GM20431 (cell line): Measurements from ENCODE around the gene COPG2.
"Not testable (repeated sequence)": the region's sequence is repeated elsewhere in the genome, so short reads cannot be mapped to it uniquely, and the experiment has no call there.

Experiments
- in situ Hi-C: fragments of 300-500 bp; cut with MseI, MboI; formaldehyde crosslinking; loops from one replicate; pipeline ENCODE4 v1.15.0; 2020; ENCODE audit warnings: low sequenced_read_pairs; ENCODE audit not compliant: unreplicated experiment

Gene COPG2

GRCh38 chr7:130512038-130512437, 156.5 kb downstream of the COPG2 start:
- in situ Hi-C loops = not testable (repeated sequence)

GRCh38 chr7:130506358-130506757, 162.2 kb downstream of the COPG2 start:
- in situ Hi-C loops = no loop called here

- in situ Hi-C loops = no loop called here
Observed at GRCh38 chr7:130505753-130506152, 162.8 kb downstream of the COPG2 start.

- in situ Hi-C loops = no loop called here
Observed at GRCh38 chr7:130500910-130501309, 167.6 kb downstream of the COPG2 start.

- in situ Hi-C loops = no loop called here
Observed at GRCh38 chr7:130500463-130500862, 168.1 kb downstream of the COPG2 start.

- in situ Hi-C loops = no loop called here
Observed at GRCh38 chr7:130494431-130494858, 174.1 kb downstream of the COPG2 start.

DNA sequence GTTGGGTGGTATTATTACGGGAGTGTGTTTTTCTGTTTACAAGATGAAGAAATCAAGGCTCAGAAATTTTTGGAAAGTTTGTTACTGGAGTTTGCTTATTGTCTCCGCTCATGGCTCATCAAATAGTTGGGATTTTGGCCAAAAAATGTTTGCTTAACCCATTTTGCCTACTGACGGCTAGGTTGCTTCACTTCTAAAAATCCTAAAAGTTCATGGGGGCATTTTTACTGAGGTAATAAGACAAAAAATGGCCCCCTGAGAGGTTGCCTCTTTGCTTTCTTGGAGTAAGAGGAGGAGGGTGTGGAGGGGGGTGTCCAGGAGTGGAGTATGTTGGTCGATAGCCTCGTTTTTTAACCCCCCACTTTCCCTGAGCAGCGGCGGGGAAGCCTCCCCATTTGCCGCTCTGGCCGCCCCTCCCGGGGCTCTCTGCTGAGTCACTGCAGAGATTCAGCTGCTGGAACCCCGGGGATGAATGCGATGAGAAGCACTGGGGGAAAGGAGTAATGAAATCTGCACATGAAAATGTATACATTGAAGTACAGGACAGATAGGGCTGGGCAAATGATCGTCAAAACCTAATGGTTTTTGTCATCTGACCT, 175.2 kb downstream of the COPG2 start:
- in situ Hi-C loops = no loop called here

DNA sequence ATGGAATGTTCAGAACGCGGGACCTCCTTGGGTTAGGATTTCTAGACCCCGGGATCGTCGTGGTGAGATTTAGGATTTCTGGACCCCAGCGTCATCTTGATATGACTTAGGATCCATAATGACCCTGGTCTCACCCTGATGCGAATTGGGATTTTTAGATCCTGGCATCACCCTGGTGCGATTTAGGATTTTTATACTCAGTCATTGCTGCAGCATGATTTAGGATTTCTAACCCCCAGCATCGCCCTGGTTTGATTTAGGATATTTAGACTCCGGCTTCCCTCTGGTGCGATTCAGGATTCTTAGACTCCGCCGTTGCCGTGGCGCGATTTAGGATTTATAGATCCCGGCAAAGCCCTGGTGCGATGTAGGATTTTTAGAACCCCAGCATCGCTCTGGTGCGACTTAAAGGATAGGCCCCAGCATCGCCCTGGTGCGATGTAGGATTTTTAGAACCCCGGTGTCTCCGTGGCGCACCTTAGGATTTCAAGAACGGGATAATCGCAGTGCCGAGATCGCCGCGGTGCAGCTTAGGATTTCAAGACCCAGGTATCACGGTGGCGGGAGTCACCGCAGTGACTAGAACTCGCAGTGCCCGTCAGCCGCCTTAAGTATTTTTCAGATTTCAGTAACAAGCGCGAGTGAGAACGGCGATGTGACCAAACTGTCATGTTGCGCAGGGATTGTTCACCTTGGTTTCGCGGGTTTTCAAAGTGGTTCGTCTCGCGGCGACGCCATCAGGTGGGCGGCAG, 175.8 kb downstream of the COPG2 start:
- in situ Hi-C loops = no loop called here

DNA sequence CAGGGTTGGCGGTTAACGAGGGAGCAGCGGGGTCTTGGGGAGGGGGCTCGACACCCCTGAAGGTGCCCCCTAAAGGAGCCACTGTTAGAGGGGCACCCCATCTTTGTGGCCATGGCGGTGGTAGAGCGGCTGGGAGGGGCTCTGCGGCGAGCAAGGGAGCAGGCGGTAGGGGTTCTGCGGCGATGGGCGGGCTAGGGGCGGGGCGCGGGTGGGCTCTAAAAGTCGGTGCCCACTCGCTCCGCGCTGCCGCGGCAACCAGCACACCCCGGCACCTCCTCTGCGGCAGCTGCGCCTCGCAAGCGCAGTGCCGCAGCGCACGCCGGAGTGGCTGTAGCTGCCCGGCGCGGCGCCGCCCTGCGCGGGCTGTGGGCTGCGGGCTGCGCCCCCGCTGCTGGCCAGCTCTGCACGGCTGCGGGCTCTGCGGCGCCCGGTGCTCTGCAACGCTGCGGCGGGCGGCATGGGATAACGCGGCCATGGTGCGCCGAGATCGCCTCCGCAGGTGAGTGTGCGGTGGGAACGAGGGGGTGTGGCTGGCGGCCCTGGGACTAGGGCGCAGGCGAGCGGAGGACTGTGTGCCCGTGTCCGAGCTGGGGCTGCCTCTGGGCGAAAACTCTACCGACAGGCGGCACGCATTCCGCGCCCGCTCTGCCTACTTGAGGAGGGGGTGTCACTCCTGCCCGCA, 176.6 kb downstream of the COPG2 start, which contains the start of gene MEST:
Gene MEST, plus strand, starts transcription at position 245 of the 682 bp plus-strand sequence. Its CDS starts 229 bp downstream, at position 474.
- in situ Hi-C loops = no loop called here

- in situ Hi-C loops = no loop called here
Observed at GRCh38 chr7:130490888-130491804, 177.4 kb downstream of the COPG2 start.

- in situ Hi-C loops = no loop called here
Observed at GRCh38 chr7:130490311-130490791, 178.2 kb downstream of the COPG2 start.

DNA sequence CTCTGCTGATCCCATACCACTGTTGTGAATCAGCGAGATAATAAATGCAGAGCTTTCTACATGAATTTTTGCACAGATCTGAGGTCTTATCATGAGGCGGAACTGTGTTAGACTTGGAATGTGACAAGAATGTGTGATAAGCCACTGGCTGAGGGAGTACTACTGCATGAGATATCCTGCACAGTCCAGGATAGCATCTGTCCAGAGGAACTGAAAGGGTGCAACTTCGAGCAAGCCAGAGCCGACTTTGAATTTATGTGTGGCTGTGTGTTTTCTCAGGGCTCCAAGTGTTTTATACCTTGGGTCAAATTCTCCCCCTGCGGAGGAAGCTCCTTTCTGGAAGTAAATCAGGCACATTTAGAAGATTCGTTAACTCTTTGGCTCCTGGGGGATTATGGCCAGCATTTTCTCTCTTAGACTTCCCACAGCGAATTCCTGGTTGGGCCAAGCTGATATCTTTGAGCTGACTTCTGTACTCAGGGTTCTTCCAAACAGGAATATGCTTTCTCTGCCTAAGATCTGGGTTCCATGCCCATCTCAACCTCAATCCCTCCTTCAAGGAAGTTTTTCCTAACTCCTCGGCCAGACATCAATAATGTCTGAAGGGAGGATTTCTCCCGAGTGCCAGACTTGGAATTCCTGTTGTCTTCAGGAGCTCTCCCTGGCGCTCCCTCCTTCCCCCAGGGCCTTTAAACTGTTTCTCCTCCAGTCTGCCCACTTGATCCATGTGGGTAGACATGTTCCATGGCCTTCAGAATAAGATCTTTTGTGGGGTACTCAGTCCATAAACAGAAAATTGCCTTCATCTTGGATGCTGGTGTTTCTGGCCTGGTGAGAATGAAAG, 179.2 kb downstream of the COPG2 start:
- in situ Hi-C loops = no loop called here

DNA sequence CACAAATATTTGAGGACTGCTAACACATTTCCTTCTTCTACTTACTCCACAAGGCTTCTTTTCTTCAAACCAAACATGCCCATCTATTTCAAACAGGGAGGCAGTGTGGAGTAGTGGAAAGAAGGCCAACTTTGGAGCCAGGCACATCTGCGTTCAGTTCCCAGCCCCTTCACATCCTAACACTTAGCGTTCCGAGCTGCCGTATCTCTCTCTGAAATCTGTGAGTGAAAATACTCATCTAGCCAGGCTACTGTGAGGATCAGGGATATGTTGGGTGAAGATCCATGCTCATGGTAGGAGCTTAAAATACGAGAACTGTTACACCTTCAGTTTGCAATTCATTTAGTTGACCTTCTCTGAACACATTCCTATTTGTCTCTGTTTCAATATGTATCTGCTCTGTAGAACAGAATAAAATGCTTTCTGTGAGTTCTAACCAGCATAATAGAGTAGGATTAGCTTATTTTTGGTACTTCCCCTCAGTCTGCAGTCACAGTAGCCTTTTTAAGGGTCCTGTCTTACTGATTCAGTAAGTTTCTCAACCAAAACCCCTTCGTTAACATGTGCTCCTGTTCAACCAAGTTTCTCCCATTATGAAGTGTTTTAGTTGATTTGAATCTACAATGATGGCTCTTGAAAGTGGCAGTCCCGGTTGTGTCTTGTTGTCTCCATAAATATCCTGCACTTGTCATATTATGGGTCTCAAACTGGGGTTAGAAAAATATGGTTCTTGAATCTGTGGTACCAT, 180.0 kb downstream of the COPG2 start:
- in situ Hi-C loops = no loop called here

DNA sequence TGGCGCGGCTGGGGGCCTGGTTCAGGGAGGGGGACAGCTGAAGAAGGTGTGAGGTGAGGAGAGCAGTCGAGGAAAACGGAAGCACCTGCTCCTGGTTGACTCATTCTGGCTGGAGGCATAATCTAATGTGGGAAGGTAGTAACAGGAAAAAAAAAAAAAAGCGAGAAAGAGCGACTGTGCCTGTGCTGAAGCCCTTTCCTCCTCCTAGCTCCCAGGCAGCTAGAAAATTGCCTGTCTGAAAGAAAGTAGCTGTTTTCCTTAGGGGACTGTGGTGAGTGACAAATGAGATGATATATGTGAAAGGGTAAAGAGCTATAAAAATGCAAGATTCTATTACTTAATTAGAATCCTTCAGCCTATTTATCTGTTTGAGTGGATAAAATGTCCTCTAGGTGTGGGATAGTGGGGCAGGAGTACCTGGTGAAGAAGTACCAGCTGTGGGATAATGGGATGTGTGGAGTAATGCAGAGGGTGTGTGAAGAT, 181.6 kb downstream of the COPG2 start:
- in situ Hi-C loops = no loop called here

DNA sequence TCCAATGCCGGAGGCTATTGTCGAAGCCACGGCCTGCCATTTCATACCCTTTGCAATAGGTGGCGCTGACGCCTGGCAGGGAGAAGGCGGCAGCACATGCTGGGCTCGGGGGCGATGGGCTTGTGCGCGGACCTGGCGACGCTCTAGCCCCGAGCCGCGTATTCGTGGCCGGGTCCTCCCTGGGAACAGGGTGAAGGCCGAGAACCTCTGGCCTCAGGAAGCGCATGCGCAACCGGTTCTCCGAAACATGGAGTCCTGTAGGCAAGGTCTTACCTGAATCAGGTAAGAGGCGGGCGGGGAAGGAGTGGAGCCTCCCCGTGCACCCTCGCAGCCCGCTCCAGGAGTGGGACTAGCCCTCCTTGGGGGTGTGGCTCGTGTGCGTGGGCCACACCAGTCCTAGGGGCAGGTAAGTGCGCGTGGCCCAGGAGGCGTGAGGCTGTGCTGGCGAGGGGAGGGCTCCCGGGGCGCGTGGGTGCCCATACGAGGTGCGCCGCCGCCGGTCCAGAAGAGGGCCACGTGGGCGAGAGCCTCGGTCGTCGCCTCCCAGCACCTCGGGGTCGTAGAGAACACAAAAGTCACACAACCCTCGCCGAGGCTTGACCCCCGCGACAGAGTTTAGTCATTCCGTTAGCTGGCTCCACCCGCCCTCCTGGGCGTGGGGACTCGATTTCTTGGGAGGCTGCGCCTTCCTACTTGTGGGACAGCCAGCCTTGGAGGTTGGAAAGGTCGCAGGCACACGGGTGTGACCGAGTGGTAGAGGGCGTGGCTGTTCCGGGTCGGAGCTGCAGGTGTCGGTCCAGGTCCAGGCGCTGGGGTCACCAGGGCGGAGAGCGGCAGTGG, 182.2 kb downstream of the COPG2 start:
- in situ Hi-C loops = no loop called here

- in situ Hi-C loops = no loop called here
Observed at GRCh38 chr7:130485734-130486113, 182.8 kb downstream of the COPG2 start.

GRCh38 chr7:130483031-130483430, 185.5 kb downstream of the COPG2 start:
- in situ Hi-C loops = no loop called here
